ENCODE data around the gene DNAL4.
A peak's percentile ranks its signal among the peaks of the same experiment; 100 is the strongest.
"Not testable (repeated sequence)": the region's sequence is repeated elsewhere in the genome, so short reads cannot be mapped to it uniquely, and the experiment has no call there.

DNAL4 gene

DNA sequence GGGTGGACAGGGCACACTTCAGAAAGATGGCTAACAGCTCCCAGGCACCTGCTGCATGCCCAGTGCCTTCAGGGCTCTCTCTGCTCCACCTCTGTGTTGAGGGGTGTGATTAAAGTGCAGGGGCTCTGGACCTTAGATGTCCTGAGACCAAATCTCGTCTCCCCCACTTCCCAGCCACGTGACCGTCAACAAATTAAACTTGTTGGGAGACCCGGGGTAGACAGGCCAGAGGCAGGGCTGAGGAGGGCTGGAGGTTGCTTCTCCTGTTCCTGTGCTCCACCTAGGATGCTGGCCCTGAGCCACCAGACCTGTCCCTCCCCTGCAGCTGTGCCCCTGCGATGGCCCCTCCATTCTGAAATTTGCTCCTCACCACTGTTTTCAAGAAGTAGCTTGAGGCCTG lies 32.9 kb upstream of the DNAL4 start:
- DNase-seq: no peak

DNA sequence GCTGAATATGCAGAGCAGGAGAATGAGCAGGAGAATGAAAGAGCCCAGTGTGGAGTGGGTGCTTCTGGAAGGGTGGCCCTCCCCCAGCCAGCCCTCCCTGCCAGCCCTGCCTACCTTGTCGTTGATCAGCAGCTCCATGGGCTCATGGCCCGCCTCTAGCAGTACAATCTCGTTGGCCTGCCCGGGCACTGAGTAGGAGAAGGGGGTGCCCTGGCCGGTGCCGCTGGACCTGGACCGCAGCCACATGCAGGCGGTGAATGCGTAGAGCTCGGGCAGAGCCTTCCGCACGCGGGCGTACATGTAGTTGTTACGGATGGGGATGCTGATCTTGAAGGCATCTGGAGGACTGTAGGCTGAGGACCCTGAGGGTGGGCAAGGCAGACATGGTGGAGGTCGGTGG lies 32.4 kb upstream of the DNAL4 start:
- no peak for DNase-seq

DNA sequence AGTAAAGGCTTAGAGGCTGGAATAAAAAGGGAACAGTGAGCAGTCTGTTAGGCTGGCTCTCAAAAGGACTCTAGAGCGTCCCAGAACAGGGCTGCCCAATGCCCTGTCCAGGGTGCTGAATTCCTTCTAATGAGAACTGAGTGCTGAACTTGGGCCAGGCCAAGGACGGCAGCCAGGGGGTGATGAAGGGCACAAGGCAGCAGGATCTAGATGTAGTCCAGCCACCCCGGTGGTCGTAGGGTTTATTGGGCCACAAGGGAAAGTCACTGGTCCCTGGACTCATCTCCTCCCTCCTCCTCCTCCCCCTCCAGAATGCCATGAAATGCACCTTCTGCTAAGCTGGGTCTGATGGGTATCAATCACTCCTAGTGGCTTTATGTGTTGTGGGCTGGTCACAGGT lies 30.6 kb upstream of the DNAL4 start:
- DNase-seq: no peak

DNA sequence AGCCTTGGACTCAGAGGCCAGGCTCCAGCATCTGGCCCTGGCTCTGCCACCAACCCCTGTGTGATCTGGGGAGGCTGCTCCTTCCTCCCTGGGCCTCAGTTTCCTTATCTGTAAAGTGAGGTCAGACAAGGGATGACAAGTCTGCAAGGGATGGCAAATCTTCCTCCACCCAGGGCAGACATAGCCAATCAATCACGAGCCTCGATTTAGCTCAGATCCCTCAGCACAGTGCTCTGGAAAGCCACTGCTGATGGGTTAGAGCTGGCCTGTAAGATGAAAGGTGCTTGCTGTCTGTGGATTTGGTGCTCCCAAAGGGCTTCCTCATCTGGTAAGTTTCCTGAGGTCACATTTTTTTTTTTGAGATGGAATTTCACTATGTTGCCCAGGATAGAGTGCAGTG lies 29.7 kb upstream of the DNAL4 start:
- DNase-seq: no peak

DNA sequence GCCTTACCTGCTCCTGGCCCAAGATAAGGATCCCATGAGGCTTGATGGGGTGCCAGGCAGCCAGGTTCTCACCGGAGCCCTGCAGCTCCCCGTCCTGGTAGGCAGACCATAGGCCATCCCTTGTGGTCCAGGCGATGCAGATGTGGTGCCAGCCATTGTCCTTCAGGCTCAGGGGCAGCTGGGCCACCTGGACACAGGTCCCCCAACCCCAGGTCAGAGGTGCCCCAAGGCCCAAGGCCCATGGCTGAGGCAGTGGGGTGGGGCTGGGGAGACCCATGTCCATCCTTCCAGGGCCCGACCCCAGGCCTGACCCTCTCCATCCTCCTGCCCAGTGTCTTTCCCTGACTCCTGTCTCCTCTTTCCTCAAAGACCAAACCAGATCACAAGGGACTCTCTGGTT lies 29.1 kb upstream of the DNAL4 start:
- DNase-seq: no peak

DNA sequence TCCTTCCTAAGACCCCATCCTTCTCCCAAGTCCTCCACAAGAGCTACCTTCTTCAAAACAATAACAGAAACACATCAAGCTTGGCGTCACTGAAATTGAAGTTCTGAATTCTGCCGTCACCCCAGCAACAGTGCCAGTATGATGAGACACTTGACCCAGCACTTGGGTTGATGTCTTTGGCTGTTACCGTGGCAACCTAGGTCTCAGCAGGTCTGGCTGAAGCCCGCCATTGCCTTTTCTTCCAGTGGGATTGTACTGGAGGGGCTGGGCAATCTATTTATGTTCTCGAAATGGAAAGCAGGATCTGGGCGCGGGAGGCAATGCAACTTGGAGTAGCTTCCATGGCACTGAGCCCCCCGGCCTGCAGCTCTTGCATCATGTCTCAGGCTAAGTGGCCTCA lies 26.1 kb upstream of the DNAL4 start:
- no peak for DNase-seq

DNA sequence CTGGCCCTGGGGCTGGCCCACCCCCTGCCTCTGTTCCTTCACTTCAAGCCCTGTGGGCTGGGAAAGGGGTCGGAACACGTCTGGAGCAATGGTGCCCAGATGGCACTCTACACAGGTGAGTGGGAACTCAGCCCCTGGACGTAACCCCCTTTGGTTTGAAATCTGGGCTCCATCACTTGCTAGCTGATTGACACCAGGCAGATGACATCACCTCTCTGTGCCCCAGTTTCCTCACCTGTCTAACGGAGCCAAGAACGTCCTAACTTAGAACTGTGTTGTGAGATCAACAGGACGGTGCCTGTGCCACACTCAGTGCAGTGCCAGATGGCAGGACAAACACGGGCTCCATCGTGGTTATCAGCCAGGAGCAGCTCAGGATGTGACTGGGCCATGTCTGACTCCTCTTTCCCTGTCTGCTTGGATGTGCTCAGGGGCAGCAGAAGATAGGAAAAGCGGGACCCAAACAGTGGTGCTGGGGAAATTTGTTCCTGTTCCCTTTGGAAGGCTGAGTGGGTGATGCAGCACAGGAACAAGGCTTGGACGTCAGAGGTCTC lies 25.5 kb upstream of the DNAL4 start:
- DNase-seq: no peak

DNA sequence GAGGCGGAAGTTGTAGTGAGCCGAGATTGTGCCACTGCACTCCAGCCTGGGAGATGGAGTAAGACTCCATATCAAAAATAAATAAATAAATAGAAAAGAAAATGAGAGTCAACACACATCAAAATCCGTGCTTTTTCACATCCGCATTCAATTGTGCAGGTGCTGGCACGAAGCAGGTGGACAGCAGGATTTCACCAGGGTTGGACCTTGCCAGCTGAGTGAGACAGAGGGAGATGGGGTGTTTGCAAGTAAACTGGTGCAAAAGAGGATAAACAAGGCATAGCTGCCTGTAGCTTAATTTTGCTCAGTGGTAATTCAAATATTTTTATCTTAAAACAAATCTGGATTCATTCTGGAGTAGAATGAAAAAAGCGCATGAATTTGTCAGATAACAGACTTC lies 23.3 kb upstream of the DNAL4 start:
- DNase-seq: no peak

DNA sequence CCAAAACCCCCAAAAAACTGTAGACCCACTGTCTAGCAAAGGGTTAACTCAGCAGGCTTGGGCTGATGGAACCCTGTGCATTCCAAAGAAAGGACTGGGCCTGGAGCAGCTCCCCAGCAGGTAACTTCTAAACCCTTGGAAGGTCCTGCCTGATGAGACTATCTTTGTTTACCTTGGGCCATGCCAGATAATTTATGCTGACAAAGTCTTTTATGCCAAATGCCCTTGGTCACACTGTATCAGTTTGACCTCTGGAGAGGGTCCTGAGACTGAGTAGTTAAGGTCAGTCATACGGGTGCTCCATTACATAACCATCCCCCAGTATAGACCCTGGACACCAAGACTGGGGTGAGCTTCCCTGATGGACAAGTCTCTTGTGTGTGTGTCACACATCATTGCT lies 21.9 kb upstream of the DNAL4 start:
- DNase-seq: no peak

DNA sequence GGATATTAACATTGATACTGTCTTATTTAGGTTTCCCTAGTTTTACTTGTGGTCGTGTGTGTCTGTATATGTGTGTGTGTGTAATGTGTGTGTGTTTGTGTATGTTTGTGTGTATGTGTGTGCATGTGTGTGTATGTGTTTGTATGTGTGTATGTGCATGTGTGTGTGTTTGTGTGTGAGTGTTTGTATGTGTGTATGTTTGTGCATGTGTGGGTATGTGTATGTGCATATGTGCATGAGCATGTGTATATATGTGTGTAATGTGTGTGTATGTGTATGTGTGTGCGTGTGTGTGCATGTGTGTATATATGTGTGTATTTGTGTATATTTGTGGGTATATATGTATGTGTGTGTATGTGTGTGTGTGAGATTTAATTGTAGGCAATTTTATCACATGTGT lies 17.3 kb upstream of the DNAL4 start:
- no peak for DNase-seq

DNA sequence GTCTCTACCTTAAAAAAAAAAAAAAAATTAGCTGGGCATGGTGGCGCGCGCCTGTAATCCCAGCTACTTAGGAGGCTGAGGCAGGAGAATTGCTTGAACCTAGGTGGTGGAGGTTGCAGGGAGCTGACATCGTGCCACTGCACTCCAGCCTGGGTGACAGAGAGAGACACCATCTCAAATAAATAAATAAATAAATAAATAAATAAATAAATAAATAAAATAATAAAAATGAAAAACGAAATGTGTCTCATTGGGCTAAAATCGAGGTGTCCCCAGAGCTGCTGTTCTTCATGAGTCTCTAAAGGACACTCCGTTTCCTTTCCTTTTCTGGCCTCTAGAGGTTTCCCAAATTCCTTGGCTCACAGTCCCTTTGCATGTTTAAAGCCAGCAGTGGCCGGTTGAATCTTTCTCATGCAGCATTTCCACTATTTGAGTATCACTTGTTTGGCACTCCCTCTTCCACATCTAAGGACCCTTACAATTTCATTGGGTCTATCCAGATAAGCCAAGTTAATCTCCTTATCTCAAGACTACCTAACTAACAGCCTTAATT lies 11.2 kb upstream of the DNAL4 start:
- DNase-seq: not testable (repeated sequence)

DNA sequence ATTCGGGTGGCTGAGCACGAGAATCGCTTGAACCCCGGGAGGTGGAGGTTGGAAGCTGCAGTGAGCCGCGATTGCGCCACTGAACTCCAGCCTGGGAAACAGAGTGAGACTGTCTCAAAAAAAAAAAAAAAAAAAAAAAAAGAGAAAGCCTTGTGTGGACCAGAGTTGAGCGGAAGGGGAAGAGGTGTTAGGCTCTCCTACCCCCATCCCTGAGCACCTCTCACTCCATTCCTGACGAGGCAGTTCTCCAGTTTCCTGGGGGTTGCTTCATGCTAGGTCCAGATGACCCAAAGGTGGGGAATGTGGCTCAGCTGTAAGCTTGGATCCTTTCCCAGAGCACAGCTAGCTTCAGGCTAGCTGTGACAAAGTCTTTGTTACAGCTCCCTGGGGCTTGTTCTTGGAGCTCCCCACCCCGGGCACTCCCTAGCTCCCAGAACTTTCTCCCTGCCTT lies 8.8 kb upstream of the DNAL4 start:
- no peak for DNase-seq

DNA sequence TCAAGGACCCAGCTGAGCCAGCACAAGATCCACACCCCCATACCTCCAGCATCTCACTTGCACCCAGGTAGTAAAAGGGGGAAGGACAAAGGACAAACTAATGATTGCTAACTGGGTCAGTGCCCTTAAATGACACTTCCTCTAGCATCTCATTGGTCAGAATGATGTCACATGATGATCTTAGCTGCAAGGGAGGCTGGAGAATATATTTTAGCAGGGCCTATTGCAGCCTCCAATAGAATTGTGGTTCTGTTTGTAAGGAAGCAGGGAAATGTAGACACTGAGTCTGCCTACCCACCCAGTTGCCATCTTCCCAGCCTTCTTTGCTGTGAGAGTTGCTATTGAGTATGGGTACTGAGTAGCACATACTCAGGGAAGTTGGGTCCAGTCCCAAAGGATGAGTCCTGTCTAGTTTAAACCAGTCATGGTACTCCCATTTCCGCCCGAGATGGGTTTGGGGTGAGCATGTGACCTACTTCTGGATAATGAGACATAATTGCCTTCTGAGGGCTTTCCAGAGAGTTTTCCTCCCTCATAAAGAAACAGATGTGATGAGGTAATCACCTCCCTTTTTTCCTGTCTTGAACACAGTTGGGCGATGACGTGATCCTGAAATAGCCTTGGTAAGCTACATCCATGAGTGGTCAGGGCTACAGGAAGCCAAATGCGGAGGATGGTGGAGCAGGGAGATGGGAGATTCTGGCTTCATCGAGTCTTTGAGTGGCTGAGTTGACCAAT lies 5.5 kb upstream of the DNAL4 start:
- DNase-seq: peak; percentile 8

DNA sequence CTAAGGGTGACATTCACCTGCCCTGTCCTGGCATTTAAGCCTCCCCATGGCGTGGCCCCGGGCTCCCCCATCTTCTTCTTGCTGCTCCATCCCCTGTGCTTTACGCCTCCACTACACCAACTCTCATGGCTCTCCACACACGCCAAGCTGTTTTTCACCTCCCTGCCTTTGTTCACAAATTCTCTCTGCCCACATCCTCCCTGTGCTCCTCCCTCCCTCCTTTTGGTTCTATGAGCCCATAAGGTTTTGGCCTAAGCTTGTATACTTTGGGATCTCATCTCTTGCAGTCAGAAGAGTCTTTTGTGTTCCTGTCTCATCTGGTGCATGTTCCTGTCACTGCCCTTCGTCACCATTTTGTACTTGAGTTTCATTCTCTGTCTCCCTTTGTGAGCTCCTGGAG lies 4.6 kb upstream of the DNAL4 start:
- DNase-seq: no peak

DNA sequence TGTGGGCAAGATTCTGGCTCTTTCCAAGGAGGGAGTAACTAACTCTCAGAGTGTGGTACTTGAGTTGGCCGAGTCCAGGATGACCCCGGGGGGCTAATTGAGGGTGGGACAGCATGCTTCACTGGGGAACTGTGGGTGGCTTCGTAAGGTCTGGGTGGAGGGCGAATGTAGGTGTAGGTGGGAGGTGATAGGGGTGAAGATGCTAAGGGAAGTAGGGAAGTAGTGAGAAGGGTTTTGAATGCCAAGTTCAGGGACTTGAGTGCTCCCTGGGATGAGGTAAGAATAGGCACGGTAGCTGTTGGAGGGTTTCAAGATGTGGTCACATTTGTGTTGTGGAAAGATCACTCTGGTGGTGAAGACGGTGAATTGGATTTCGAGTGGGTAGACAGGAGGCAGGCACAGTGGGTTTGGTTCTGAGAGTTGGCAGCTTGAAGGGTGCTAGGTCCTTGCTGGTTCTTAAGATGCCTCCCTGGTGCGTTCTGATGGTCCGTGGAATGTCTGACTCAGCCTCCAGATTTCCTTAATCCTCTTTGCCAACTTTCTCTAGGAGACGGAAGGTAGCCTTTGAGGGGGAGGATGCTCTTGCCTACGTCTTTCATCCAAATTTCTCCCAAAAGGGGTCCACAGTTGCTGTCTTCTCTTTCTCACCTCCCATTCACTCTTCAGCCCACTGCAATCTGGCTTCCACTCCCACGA lies 2.5 kb upstream of the DNAL4 start:
- DNase-seq: no peak

DNA sequence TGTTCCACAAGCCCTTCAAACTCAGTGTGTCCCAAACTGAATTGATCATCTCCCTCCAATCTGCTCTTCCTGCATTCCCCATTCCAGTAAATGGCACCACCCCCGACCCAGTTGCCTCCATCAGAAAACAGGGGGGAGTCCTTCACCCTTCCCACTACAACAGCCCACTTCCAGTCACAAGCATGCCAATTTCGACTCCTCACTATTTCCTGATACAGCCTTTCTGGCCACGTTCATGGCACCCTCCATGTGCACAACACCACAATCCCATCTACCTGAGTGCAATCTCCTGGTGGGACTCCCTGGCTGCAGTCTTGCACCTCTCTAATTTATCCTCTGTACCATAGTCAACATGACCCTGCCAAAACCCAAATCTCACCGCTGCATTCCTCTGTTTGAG lies 1.6 kb upstream of the DNAL4 start:
- no peak for DNase-seq

DNA sequence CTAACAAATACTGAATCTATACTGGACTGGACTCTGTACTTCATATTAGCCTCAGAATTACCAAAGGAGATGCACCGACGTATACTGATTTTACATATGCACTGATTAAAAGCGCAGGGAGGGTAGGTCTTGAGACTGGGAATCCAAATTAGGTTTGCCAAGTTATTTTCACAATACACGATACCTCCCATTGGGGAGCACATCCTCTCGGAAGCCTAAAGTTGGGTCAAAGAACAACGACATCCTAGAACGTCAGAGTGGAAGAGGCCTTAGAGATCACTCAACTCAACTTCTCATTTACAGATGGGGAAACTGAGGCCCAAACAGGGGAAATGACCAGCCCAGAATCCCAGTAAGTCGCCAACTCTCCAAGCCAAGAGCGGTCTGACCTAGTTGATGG lies 626 bp downstream of the DNAL4 start:
- no peak for DNase-seq

DNA sequence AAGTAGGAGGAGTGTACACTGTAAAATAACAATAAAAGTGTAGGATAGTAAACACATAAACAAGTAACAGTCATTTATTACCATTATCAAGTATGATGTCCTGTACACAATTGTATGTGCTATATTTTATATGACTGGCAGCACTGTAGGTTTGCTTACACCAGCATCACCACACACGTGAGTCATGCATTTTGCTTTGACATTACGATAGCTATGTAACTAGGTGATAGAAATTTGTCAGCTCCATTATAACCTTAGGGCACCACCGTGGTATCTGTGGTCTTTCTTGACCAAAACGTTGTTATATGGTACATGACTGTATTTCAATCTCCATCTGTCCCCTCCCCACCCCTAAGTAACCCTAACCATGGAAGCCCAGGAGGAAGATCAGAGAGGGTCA lies 1.1 kb downstream of the DNAL4 start:
- no peak for DNase-seq

DNA sequence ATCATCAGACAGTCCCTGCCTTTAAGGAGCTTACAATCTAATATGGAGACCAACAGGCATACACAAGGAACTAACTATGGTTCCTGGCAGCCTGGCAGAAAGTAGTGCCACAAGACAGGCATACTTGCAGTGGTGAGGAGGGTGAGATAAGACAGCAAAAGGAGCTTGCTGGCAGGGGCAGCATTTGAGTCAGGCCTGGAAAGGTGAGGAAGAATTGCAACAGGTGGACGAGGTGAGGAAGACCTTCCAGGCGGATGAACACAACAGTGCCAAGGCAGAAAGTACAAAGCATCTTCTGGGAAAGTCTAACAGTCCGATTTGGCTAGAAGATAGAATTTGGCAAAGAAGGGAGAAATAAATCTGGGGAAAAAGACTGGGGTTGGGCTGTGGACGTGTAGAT lies 4.3 kb downstream of the DNAL4 start:
- DNase-seq: no peak

DNA sequence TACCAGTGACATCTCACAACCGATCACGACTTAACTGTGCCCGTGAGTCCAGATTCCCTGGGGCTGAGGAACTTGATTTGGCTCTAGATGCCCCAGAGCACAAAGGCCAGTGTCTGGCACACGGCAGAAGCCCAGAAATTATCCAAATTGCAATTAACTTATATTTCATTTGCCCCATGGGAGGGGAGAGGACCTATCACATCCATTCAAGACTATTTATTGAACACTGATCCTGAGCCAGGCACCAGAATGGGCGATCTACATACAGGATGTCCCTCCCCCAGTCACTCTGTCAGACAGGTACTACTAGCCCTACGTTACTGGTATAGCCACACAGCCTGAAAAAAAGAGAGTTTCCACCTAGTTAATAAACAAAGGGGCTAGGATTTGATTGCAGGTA lies 5.1 kb downstream of the DNAL4 start:
- DNase-seq: no peak

DNA sequence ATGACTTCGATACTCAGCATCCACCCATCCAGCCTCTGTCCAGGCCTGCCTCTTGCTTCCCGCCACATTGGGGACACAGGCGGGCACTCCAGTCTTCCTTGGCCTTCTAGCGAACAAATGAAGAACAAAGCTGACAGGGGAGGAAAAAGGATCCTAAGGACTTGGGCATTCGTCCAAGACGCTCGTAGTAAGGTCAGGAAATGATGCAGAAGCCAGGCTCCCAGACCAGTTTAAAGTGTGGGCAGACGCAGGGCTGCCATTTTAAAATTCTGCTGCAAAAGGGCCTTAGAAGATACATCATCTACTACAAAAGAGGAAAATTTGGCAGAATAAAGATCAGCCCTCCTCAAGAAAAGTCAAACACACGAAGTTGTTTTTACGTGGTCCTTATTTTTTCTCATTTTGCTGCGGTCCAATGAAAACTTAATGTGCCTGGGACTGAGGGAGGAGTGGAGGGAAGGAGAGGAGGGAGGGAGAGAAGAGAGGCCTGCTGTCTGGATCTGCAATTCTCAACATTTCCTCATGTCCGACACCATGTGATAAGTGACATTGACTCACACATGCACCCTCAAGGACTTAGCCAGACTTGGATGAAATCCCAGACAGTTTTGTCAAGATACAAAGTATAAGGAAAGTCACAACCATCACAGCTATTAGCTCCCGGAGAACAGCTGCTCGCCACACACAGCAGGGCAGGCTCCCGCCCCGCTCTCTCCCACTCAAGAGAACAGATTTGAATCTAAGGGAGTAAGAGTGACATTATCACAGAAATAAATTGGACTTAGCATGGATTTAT lies 5.7 kb downstream of the DNAL4 start:
- no peak for DNase-seq

DNA sequence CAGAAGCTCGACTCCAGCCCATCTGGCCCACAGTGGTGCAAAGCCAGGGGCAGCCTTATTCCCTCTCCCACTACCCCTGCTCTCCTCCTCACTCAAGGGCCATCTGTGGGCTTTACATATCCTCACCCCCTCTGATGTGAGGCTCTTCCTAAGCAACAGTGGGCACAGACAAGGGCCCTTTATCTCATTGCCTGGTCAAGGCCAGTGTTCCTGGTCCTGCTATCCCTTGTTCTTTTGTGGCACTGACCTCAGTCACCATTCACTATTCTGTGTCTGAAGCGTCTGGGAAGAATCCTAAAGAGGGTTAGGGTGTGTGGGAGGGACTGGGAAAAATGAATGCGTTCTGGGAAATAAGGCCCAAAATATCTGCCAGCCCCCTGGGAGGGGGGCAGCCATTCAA lies 7.3 kb downstream of the DNAL4 start:
- no peak for DNase-seq

DNA sequence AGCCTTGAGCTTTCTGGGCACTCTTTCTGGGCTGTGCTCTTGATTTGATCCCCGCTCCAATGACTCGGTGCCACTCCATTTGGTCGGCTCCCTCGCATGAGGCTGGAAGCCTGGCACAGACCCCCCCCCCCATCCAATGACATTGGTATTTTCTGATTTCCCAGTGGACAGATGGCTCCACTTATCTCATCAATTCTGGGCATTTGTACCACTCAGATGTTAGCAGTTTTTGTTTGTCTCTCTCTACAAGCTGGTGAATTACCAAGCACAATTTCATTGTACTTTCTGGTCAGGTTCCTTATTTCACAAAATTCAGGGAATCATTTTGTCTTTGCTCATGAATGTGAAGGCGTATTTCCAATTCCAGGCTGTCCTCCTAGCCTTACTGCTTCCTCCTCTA lies 9.1 kb downstream of the DNAL4 start:
- no peak for DNase-seq

All from NCI-H1436 (cell line).